Stomach (tissue), 9 donors: Measurements from ENCODE around the gene SNAP47. TPM values are rescaled to one million over a fixed set of nuclear protein-coding genes. Genes with fewer than 3 reads are reported as not detected.
A peak's percentile ranks its signal among the peaks of the same experiment; 100 is the strongest.

Source experiments
- DNase-seq, 2 donors: peaks; one replicate each; pipeline versions ENCODE4 v3.0.0 to v3.0.0-alpha.2; 2013 to 2019
- H3K27ac ChIP-seq, 5 donors: fragments of 200-600 bp in 4 of 5; sonication (generic) in 4 of 5; one replicate each; pipeline ENCODE4 v1.5.1; 2013 to 2019; ENCODE audit warnings: mild to moderate bottlenecking in 1 of 5, moderate library complexity in 1 of 5
- H3K27me3 ChIP-seq, 3 donors: fragments of 200-600 bp; sonication (generic); one replicate each; pipeline ENCODE4 v1.5.1; 2017 to 2019; ENCODE audit warnings: mixed run types in 1 of 3
- H3K36me3 ChIP-seq, 4 donors: fragments of 200-600 bp; sonication (generic); 1 replicate in 3 of 4; 2 replicates in 1 of 4; pipeline ENCODE4 v1.5.1; 2016 to 2019
- H3K4me1 ChIP-seq, 4 donors: fragments of 200-600 bp; sonication (generic); one replicate each; pipeline ENCODE4 v1.5.1; 2016 to 2019
- H3K4me3 ChIP-seq, 4 donors: fragments of 200-600 bp; sonication (generic) in 3 of 4; one replicate each; pipeline ENCODE4 v1.5.1; 2016 to 2019; ENCODE audit warnings: mild to moderate bottlenecking in 1 of 4
- H3K9me3 ChIP-seq, 4 donors: fragments of 200-600 bp; sonication (generic); one replicate each; pipeline ENCODE4 v1.5.1; 2016 to 2019
- EP300 ChIP-seq: sonication (generic); formaldehyde crosslinking; IDR thresholded peaks from one replicate; pipeline ENCODE4 v1.6.1; 2017; ENCODE audit warnings: antibody characterized with exemption
- POLR2A ChIP-seq, 4 donors: fragments of 450-650 bp; IDR thresholded peaks; one replicate each; pipeline ENCODE4 v1.6.1; 2016; ENCODE audit warnings: antibody characterized with exemption in 4 of 4, control low read depth in 2 of 4, mild to moderate bottlenecking in 1 of 4, moderate library complexity in 1 of 4
- POLR2AphosphoS5 ChIP-seq, 3 donors: sonication (generic); formaldehyde crosslinking; IDR thresholded peaks; one replicate each; pipeline ENCODE4 v1.6.1; 2016; ENCODE audit warnings: antibody characterized with exemption in 3 of 3
- WGBS, 5 donors: extraction: QIAGEN DNeasy Blood & Tissue Kit in 3 of 5; methylation state at CpG; one replicate each; pipeline versions ENCODE4 v1.1.5 to v1.1.7; 2013 to 2018; 5-methylcytosine and 5-hydroxymethylcytosine counted together
- intact Hi-C: fragments of 100-400 bp; cut with DNase I; formaldehyde crosslinking; loops from one replicate; pipeline ENCODE4 v1.15.1; 2023; ENCODE audit warnings: low total_unique reads
- polyA plus RNA-seq, 3 donors: library from polyadenylated mRNA; stranded (reverse); fragments of 200-250 nt; gene quantifications; one replicate each; pipeline ENCODE4 v1.2.3, GENCODE V29; 2013
- total RNA-seq, 5 donors: library from RNA; depleted of rRNA; stranded (reverse); fragments of >200 nt; gene quantifications; one replicate each; pipeline versions ENCODE4 v1.1.0 to v1.2.3, GENCODE V29; 2014 to 2016
- TF ChIP-seq, protein P1 (sequence below), 7 experiments: fragments of 450-650 bp in 4 of 7; fragments of 200-600 bp in 3 of 7; sonication (generic) in 3 of 7; IDR thresholded peaks; one replicate each; pipeline ENCODE4 v1.5.1; 2016 to 2019; ENCODE audit warnings: antibody characterized with exemption in 7 of 7, control low read depth in 2 of 7, mild to moderate bottlenecking in 1 of 7
- donor health status: healthy with polysubstance abuse.
- donor health status: Bipolar disorder and iron deficiency.
- donor health status: healthy.

Gene SNAP47
- total and polyA plus RNA-seq, 8 donors, result 13.7 to 117 (median 27.3) TPM

DNA sequence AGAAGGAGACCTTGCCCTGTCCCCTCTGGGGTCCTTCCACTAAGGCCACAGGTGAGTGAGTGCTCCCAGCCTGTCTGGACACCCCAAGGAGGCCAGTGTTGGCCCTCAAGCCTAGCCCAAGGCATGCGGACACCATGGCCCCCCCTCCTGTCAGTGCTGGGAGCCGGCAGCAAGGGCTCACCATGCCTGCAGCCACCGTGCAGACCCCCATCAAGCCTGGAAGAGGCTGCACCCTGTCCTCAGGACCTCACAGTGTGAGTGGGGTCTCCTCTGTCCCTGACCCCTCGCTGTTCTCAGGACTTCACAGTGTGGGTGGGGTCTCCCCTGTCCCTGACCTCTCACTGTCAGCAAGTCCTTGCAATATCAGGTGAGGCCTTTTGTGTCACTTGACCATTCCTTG lies 47.0 kb downstream of the SNAP47 start:
- H3K4me1 ChIP-seq, result peaks cover 13 to 14% (median 14%) of the 10 kb centered on the region in 4 donors
- WGBS, 5 donors, result 84 to 96% (median 91%) methylated on average over 4 of the region's 4 CpGs
- no peaks in the 10 kb centered on the region for H3K9me3 ChIP-seq
- H3K27ac ChIP-seq, result no peak overlapping the region
- peak in 1 of 2 donors; percentile 11 for DNase-seq
- intact Hi-C loops, result loop anchor here (10.0 kb wide), 1 partner anchor 293 kb away; no protein-coding TSS in a partner anchor
- peaks cover 0 to 15% (median 0%) of the 10 kb centered on the region in 3 donors for H3K27me3 ChIP-seq
- TF ChIP-seq, protein P1, sequence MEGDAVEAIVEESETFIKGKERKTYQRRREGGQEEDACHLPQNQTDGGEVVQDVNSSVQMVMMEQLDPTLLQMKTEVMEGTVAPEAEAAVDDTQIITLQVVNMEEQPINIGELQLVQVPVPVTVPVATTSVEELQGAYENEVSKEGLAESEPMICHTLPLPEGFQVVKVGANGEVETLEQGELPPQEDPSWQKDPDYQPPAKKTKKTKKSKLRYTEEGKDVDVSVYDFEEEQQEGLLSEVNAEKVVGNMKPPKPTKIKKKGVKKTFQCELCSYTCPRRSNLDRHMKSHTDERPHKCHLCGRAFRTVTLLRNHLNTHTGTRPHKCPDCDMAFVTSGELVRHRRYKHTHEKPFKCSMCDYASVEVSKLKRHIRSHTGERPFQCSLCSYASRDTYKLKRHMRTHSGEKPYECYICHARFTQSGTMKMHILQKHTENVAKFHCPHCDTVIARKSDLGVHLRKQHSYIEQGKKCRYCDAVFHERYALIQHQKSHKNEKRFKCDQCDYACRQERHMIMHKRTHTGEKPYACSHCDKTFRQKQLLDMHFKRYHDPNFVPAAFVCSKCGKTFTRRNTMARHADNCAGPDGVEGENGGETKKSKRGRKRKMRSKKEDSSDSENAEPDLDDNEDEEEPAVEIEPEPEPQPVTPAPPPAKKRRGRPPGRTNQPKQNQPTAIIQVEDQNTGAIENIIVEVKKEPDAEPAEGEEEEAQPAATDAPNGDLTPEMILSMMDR (IDR thresholded peaks at IDR 0.05), result no peak
- no peak for TF ChIP-seq POLR2AphosphoS5 (IDR thresholded peaks at IDR 0.05)
- no peak for TF ChIP-seq POLR2A (IDR thresholded peaks at IDR 0.05)
- TF ChIP-seq EP300, result no peak
- H3K36me3 ChIP-seq, result peaks cover 0 to 39% (median 27%) of the 10 kb centered on the region in 4 donors
- no peak overlapping the region for H3K4me3 ChIP-seq

DNA sequence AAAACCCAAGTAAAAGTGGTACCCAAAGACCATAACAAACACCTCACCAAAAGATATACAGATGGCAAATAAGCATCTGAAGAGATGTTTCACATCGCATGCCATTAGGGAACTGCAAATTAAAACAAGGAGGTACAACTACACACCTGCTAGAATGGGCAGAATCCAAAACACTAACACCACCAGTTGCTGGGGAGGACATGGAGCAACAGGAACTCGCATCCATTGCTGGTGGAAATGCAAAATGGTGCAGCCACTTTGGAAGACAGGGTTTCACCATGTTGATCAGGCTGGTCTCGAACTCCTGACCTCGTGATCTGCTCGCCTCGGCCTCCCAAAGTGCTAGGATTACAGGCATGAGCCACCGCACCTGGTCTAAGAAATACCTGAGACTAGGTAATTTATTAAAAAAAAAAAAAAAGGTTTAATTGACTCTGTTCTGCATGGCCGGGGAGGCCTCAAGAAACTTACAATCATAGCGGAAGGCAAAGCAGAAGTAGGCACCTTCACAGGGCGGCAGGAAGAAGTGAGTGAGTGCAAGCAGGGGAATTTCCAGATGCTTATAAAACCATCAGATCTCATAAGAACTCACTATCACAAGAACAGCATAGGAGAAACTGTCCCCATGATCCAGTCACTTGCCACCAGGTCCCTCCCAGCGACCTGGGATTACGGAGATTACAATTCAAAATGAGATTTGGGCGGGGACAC lies 50.0 kb downstream of the SNAP47 start:
- intact Hi-C loops, result loop anchor here (10.0 kb wide), 1 partner anchor 290 kb away; no protein-coding TSS in a partner anchor
- Histone ChIP-seq H3K4me1 (peaks cover 21 to 32% (median 30%) of the 10 kb centered on the region in 4 donors), H3K36me3 (peaks cover 0 to 22% (median 19%) of the 10 kb centered on the region in 4 donors), H3K9me3 (no peaks in the 10 kb centered on the region), H3K4me3 (no peak overlapping the region), H3K27me3 (peaks cover 0 to 15% (median 0%) of the 10 kb centered on the region in 3 donors), H3K27ac (no peak overlapping the region)
- peak in 1 of 2 donors; percentile 4 for DNase-seq
- 85 to 94% (median 89%) methylated on average over 13 of the region's 13 CpGs for WGBS, 5 donors
- TF ChIP-seq POLR2A (IDR thresholded peaks at IDR 0.05) (no peak), POLR2AphosphoS5 (IDR thresholded peaks at IDR 0.05) (no peak), EP300 (no peak)
- TF ChIP-seq, protein P1 (IDR thresholded peaks at IDR 0.05), result no peak

DNA sequence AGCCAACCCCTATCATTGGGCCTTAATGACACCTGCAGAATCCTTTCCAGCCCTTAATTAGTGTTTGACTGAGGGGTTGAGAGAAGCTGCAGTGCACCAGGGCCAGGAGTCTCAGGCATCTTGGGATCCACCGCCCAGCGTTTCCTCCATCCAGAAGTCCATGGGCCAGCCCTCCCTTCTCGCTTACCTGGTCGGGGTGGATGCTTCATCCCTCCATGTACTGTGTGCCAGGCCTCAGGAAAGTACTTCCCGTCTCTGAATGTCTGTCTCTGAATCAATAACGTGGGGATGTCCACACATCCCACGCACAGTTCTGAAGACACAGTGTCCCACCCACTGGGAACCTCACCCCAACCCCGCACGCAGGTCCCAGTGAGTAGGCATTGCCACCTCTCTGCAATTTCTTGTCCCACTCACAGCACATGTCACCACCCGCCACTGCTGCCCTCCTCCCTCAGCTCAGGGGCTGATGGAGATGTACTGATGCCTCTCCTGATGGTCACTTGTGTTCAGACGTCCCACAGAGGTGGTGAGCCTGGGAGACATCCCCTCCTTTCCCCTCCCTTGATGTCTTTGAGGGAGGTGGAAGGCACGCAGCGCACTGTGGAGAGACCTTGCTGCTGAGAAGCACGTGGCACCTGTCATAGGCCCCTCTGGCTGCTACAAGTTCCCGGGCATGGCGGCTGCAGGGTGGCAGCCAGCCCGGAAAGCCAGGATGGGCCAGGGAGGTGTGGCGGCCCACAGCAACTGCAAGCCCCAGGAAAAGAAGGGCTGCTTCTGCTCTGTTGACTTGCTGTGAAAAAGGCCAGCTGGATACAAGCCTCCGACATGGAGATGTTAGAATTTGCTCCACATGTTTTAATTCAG lies 50.8 kb downstream of the SNAP47 start:
- H3K36me3 ChIP-seq, result peaks cover 0 to 14% (median 11%) of the 10 kb centered on the region in 4 donors
- intact Hi-C loops, result loop anchor here (10.0 kb wide), 1 partner anchor 289 kb away; no protein-coding TSS in a partner anchor
- TF ChIP-seq, protein P1 (IDR thresholded peaks at IDR 0.05), result no peak
- TF ChIP-seq POLR2AphosphoS5 (IDR thresholded peaks at IDR 0.05), result no peak
- TF ChIP-seq POLR2A (IDR thresholded peaks at IDR 0.05), result no peak
- no peak for TF ChIP-seq EP300
- H3K27me3 ChIP-seq, result peaks cover 0 to 15% (median 0%) of the 10 kb centered on the region in 3 donors
- H3K4me3 ChIP-seq, result no peak overlapping the region
- 50 to 75% (median 59%) methylated on average over 13 to 19 of the region's 19 CpGs for WGBS, 5 donors
- H3K4me1 ChIP-seq, result peaks cover 21 to 32% (median 30%) of the 10 kb centered on the region in 4 donors
- peak; percentile 23 to 56 for DNase-seq
- H3K9me3 ChIP-seq, result no peaks in the 10 kb centered on the region
- peak overlapping the region in 1 of 5 donors; percentile 90 for H3K27ac ChIP-seq
